Measurements from ENCODE around the gene JAZF1. TPM values are rescaled to one million over a fixed set of nuclear protein-coding genes. Genes with fewer than 3 reads are reported as not detected.
A peak's percentile ranks its signal among the peaks of the same experiment; 100 is the strongest.

JAZF1 gene
- total and polyA plus RNA-seq, 9 of the 15 experiments (the other 6 are each of a cell fraction or from before 2014, with no cell fraction given), result 0.04 to 0.64 (median 0.11) TPM; not detected in 3

- TF ChIP-seq ATF6 (CRISPR knock-in tag; IDR thresholded peaks at IDR 0.05), result no peak
- no peak for TF ChIP-seq OTX1 (CRISPR knock-in tag; IDR thresholded peaks at IDR 0.05)
These were observed 34.7 kb downstream of the JAZF1 start (continued) for GRCh38 chr7:28145931-28146330.

- ChIA-PET POLR2A (no interaction called here), CTCF (ENCODE audit: low intra/inter-chr PET ratio) (no interaction called here)
- Histone ChIP-seq H3K9ac (ENCODE audit: insufficient read depth in 1 of 2, low read depth in 2 of 2, low read length in 2 of 2) (no peak overlapping the region), H3K4me3 (no peak overlapping the region), H3K27ac (ENCODE audit: extremely low read depth, low read depth, low read length) (no peak overlapping the region), H3K79me2 (ENCODE audit: control insufficient read depth, insufficient read depth, low read length) (no peaks in the 10 kb centered on the region), H2AFZ (ENCODE audit: low read depth, low read length) (no peak overlapping the region), H3K9me1 (ENCODE audit: control insufficient read depth, insufficient read depth, low read length) (no peaks in the 10 kb centered on the region), H3K4me1 (replicated peaks in 1 of 2; ENCODE audit: control insufficient read depth in 2 of 2, insufficient read depth in 2 of 2, low read length in 2 of 2) (no peaks in the 10 kb centered on the region), H3K27me3 (ENCODE audit: control insufficient read depth in 2 of 2, insufficient read depth in 2 of 2, low read length in 2 of 2) (peaks cover 0 to 4% of the 10 kb centered on the region in 2 experiments; a peak in 3 of 5 replicates), H4K20me1 (replicated peaks; ENCODE audit: control insufficient read depth, insufficient read depth, low read length) (no peaks in the 10 kb centered on the region; the same call in 1 of the 2 replicates), H3K36me3 (ENCODE audit: control insufficient read depth, insufficient read depth, low read length) (no peaks in the 10 kb centered on the region), H3K4me2 (ENCODE audit: insufficient read depth, low read length) (no peak overlapping the region), H3K9me3 (replicated peaks; ENCODE audit: control insufficient read depth, insufficient read depth, low read depth, low read length) (no peaks in the 10 kb centered on the region)
- TF ChIP-seq C11orf30 (IDR thresholded peaks at IDR 0.05; ENCODE audit: low read depth) (peak; percentile 61), MAFG (tag; conservative IDR thresholded peaks at IDR 0.05) (peak; percentile 60), ZNF197 (CRISPR knock-in tag; IDR thresholded peaks at IDR 0.05; ENCODE audit: low read depth) (no peak), MAFF (IDR thresholded peaks at IDR 0.05; ENCODE audit: low read length) (peak; percentile 72), MAFK (IDR thresholded peaks at IDR 0.05; ENCODE audit: low read length) (peak; percentile 73), HCFC1 (IDR thresholded peaks at IDR 0.05; ENCODE audit: low read depth, low read length) (no peak), UBTF (IDR thresholded peaks at IDR 0.05; ENCODE audit: borderline replicate concordance in 1 of 2, low read depth in 2 of 2, low read length in 2 of 2) (no peak), PHF8 (IDR thresholded peaks at IDR 0.05; ENCODE audit: borderline replicate concordance, low read length) (no peak), ZNF316 (IDR thresholded peaks at IDR 0.05) (peak; percentile 77)
- ATAC-seq (no peak), FAIRE-seq (no peak), DNase-seq (ENCODE audit: extremely low read depth in 1 of 4, low spot score in 3 of 4) (no peak)
- intact Hi-C loops (cut with micrococcal nuclease), result no loop called here
- WGBS (ENCODE audit: insufficient coverage, low coverage, missing lambda C conversion rate), result 0% methylated on average over 3 of the region's 3 CpGs
- no TSS peak for BruUV-seq (replicated peaks)
- in situ Hi-C loops (cut with MboI), result no loop called here
These were observed 35.4 kb downstream of the JAZF1 start for GRCh38 chr7:28145090-28145626.

Measured in K562 (cell line).